NCI-H2107 treated with DMSO at 0.1 percent for 48 hours (cell line): ENCODE results near the gene STUB1.

Experiments
- DNase-seq: peaks from one replicate; lab custom pipeline; 2025; ENCODE audit not compliant: unreplicated experiment; lab: John Stamatoyannopoulos, UW

Gene STUB1

GRCh38 chr16:679814-680624 lies at the start of gene STUB1:
Gene STUB1, plus strand, starts transcription at chr16:680410. Its CDS starts 116 bp downstream, at chr16:680526.
- DNase-seq = peak; percentile 43

DNA sequence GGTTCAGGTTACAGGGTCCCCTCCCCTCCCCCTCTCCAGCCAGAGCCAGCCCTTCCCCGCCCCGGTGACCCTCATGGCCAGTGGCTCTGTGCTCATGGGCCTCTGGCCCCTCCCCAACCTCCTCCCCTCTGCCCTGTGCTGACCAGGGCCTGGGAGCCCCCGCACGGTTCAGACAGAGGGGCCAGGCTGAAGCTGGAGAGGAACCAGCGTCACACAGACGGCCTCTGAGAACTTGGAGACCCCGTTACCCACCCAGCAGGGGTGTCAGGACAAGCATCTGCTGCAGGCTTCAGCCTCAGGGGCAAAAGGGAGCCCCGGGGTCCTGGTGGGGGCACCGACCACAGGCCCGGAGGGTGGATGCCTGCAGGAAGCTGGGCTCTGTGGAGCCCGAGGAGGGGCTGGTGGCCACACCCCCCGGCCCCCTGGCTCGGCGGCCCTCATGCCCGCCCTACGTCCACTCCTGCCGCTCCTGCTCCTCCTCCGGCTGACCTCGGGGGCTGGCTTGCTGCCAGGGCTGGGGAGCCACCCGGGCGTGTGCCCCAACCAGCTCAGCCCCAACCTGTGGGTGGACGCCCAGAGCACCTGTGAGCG lies 49.3 kb upstream of the STUB1 start, which contains the start of gene WFIKKN1:
Gene WFIKKN1, plus strand, starts transcription at position 171 of the 591 bp plus-strand sequence. Its CDS starts 269 bp downstream, at position 440.
- DNase-seq = no peak

GRCh38 chr16:631808-632358 lies 48.3 kb upstream of the STUB1 start:
- DNase-seq = no peak

GRCh38 chr16:632486-633335 lies 47.5 kb upstream of the STUB1 start:
- no peak for DNase-seq

GRCh38 chr16:633336-634050 lies 46.7 kb upstream of the STUB1 start:
- no peak for DNase-seq

GRCh38 chr16:634051-634670 lies 46.0 kb upstream of the STUB1 start:
- DNase-seq = no peak

DNA sequence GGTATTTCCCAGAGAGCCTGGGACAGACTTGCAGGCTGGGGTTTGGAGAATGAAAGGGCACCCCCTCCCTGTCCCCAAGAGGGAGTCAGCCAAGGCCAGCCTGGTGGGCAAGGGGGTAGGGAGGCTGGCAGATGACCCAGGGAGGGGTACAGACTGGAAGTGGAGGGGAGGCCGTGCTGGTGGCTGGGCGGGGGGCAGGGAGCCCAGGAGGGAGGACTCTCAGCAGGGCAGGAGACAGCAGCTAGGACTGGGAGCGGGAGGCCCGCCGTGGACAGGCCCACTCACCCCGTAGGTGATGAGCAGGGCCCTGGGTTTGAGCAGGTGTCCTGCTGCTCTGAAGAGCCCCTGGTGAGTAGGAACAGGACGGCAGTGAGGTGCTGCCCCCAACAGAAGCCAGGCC lies 45.2 kb upstream of the STUB1 start:
- DNase-seq = no peak

GRCh38 chr16:635573-636205 lies 44.5 kb upstream of the STUB1 start:
- DNase-seq = no peak

GRCh38 chr16:636206-637080 lies 43.8 kb upstream of the STUB1 start, which contains the start of gene METTL26:
Gene METTL26, minus strand, starts transcription at chr16:636305. Its CDS starts 15 bp downstream, at chr16:636290.
- peak; percentile 74 for DNase-seq

DNA sequence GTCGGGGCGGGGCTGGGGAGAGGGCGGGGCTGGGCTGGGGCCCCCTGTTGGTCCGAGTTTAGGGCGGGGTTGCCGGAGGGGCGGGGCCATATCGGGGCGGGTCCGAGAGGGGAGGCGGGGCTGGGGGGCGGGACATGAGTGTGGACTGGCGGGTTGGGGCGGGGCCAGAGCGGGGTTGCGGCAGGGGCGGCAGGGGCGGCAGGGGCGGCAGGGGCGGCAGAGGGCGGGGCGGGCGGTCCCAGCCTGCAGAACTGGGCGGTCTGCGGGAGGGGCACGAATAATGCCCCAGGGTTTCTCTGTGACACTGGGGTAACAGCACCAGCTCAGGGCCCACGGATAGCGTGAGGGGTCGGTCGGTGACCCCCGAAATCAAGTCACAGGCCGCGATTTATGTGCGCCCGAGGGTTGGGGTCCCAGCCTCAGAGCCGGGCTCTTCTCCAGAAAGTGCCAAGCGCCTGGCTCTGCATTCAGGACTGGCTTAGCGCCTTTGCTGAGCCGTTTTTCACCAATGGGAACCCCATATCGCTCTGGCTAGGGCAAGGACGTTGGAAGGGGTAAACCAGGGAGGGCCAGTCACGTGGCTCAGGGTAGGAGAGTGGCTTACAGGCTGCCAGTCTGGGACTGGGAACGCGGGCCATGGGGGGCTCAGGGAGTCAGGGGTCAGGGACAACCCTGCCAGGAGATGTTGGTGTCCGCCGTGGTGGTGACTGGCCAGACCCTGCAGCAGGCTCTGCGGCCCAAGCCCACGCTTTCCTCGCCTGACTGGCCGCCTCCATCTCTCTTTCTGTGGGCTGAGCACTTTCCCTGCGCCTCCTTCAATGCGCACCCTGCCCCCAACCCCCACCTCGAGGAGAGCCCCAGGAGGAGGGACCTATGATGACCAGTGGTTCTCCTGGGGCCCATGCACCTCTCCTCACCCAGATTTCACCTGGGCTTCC lies 42.9 kb upstream of the STUB1 start:
- no peak for DNase-seq

DNA sequence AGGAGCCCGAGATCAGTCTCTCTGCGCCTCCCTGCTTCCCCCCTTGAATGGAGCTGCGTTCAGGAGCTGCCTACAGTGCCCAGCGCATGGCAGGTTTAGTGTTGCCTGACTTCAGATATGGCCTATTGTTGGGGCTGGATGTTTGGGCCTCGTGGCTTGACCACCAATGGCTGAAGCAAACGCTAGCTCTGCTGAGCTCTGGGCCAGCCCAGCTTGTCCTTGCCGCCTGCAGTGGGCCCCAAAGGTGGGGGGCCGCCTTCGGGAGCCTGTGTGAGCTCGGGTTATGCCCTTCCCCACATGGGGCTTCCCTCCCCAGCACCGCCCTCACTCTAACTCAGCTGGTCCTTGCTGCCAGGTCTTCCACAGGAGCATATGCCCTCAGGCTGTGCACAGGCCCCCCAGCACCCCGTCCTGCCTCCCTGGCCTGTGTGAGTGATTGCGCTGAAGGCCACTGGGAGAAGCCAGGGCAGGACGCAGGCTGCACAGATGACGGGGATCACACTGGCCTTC lies 42.1 kb upstream of the STUB1 start:
- DNase-seq = no peak

DNA sequence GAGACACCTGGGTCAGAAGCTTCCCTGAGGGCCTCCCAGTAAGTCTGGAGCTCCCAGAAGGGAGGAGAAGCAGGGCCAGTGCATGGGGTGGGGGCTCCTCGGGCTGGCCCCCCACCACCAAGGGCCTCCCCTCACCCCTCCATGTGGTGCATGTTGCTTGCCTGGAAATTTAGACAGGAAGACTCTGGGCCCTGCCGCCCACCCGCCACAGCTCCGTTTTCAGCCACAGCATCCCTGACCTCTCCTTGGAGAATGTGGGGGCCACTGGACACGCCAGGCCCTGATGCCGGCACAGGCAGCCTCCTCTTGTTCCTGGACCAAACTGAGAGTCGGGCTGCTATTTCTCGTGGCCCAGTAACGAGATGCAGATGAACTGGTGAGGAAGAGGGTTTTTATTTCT lies 41.4 kb upstream of the STUB1 start:
- no peak for DNase-seq

- DNase-seq = no peak
Measured at GRCh38 chr16:640614-641013, 39.6 kb upstream of the STUB1 start.

DNA sequence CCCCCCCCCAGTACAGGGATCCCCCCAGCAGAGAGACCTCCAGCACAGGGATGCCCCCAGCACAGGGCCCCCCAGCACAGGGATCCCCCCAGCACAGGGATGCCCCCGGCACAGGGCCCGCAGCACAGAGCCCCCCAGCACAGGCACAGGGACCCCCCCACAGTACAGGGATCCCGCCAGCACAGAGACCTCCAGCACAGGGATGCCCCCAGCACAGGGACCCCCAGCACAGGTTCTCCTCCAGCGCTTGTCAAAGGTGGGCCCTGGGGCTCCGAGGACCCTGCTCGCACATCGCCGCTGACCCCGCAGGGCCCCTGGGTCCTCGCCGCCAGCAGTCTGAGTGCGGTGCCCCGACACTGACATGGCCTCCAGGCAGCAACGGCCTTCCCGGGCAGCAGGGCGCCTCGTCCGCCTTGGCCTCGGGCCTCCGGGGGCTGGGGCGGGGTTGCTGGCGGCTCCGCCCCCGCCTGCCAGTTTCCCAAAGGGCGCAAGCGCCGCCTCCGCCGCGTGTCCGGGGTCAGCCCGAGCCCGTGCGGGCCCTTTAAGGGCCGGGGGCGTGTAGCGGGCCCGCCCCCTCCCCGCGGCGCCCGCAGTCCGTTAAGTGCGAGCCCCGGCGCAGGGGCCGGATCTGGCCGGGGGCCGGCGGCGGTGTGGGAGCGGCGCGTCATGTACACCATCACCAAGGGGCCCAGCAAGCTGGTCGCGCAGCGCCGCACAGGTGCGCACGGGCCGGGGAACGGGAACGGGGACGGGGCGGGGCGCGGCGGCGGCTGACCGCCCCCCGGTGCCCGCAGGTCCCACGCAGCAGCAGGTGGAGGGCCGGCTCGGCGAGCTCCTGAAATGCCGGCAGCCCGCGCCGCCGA lies 38.7 kb upstream of the STUB1 start, which contains the start of gene MCRIP2:
Gene MCRIP2, plus strand, starts transcription at position 503 of the 863 bp plus-strand sequence. Its CDS starts 164 bp downstream, at position 667.
- peak; percentile 21 for DNase-seq

GRCh38 chr16:642189-643049 lies 37.8 kb upstream of the STUB1 start:
- DNase-seq = no peak
